H1 (cell line): Measurements from ENCODE around the gene GALNTL6. TPM values are rescaled to one million over a fixed set of nuclear protein-coding genes. Genes with fewer than 3 reads are reported as not detected.

Experiments used
- CHD1 ChIP-seq: IDR thresholded peaks from 2 replicates; pipeline ENCODE4 v1.6.1; 2012; ENCODE audit warnings: low read depth, low read length, improper control_type of control experiment
- RAD21 ChIP-seq, 2 experiments: IDR thresholded peaks in 1 of 2; conservative IDR thresholded peaks in 1 of 2; 2 replicates each; pipeline ENCODE4 v1.6.1; 2011; ENCODE audit warnings: low read depth in 2 of 2, low read length in 2 of 2, improper control_type of control experiment in 1 of 2, inconsistent platforms in 1 of 2, mild to moderate bottlenecking in 1 of 2, moderate library complexity in 1 of 2
- RXRA ChIP-seq: IDR thresholded peaks from 2 replicates; pipeline ENCODE4 v1.6.1; 2011; ENCODE audit warnings: low read depth, mild to moderate bottlenecking, low read length, moderate library complexity; ENCODE audit not compliant: insufficient read depth
- SP1 ChIP-seq: IDR thresholded peaks from 2 replicates; pipeline ENCODE4 v1.6.1; 2011; ENCODE audit warnings: low read depth, low read length
- polyA plus RNA-seq, 7 experiments: library from polyadenylated mRNA; depleted of rRNA in 3 of 7; stranded (reverse) in 5 of 7; unstranded in 2 of 7; fragments of >200 nt in 5 of 7; fragments of 200-250 nt in 2 of 7; gene quantifications; 1 replicate in 5 of 7; 2 replicates in 1 of 7; 4 replicates in 1 of 7; pipeline versions ENCODE4 v1.2.1 to v1.2.3, GENCODE V29; 2011 to 2013; ENCODE audit warnings: missing spikeins in 2 of 7, mixed read lengths in 2 of 7
- total RNA-seq: library from RNA; stranded (reverse); fragmentation: NEBNext Ultra II Directional; extraction: Animal tissue kit (Norgen Biotek cat#: 25700); gene quantifications from 2 replicates; pipeline ENCODE4 v1.2.1, GENCODE V29; 2021
- TF ChIP-seq, protein P1 (sequence below), 3 experiments: IDR thresholded peaks; 1 replicate in 2 of 3; 2 replicates in 1 of 3; pipeline versions ENCODE4 v1.5.1 to v1.6.1; 2011; ENCODE audit warnings: low read length in 3 of 3, mild to moderate bottlenecking in 3 of 3, inconsistent platforms in 2 of 3, low read depth in 1 of 3, moderate library complexity in 1 of 3; ENCODE audit not compliant: insufficient read depth in 1 of 3; ENCODE audit errors: control extremely low read depth in 1 of 3

GALNTL6 gene
- total and polyA plus RNA-seq, 2 of the 8 experiments (the other 6 are each of a cell fraction or from before 2014, with no cell fraction given) = 0.03 to 0.32 TPM

DNA sequence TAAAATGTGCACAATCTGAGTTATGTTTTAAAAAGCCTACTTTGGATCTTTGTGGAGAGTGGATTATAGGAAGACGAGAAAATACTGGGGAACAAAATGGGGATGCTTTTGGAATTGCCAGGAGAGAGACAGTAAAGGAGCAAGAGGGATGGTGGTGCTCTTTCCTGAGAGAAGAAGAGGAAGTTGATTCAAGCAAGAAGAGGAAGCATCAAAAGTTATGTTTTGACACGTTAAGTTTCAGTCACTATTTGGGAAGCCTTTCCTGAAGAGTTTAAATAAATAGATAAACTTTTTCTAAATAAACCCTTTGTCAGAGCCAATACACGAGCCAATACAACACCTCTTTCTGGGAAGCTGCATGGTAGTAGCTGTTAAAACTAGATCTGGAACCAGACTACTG, 394.1 kb downstream of the GALNTL6 start (continued):
- TF ChIP-seq, protein P1, sequence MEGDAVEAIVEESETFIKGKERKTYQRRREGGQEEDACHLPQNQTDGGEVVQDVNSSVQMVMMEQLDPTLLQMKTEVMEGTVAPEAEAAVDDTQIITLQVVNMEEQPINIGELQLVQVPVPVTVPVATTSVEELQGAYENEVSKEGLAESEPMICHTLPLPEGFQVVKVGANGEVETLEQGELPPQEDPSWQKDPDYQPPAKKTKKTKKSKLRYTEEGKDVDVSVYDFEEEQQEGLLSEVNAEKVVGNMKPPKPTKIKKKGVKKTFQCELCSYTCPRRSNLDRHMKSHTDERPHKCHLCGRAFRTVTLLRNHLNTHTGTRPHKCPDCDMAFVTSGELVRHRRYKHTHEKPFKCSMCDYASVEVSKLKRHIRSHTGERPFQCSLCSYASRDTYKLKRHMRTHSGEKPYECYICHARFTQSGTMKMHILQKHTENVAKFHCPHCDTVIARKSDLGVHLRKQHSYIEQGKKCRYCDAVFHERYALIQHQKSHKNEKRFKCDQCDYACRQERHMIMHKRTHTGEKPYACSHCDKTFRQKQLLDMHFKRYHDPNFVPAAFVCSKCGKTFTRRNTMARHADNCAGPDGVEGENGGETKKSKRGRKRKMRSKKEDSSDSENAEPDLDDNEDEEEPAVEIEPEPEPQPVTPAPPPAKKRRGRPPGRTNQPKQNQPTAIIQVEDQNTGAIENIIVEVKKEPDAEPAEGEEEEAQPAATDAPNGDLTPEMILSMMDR (IDR thresholded peaks at IDR 0.05; ENCODE audit: control extremely low read depth in 1 of 3, insufficient read depth in 1 of 3, low read depth in 1 of 3, low read length in 3 of 3) = no peak
- TF ChIP-seq CHD1 = no peak
- no peak for TF ChIP-seq RAD21 (IDR thresholded peaks at IDR 0.05 in 1 of 2, conservative IDR thresholded peaks at IDR 0.05 in 1 of 2; ENCODE audit: low read depth in 2 of 2, low read length in 2 of 2)
- TF ChIP-seq RXRA = no peak
- no peak for TF ChIP-seq SP1
